ENCODE measurements around the gene PRKCA.
A peak's percentile ranks its signal among the peaks of the same experiment; 100 is the strongest.
"Not testable (repeated sequence)": the region's sequence is repeated elsewhere in the genome, so short reads cannot be mapped to it uniquely, and the experiment has no call there.

The PRKCA gene

GRCh38 chr17:66485309-66485947, 183.0 kb downstream of the PRKCA start (continued):
- TF ChIP-seq, protein P1, sequence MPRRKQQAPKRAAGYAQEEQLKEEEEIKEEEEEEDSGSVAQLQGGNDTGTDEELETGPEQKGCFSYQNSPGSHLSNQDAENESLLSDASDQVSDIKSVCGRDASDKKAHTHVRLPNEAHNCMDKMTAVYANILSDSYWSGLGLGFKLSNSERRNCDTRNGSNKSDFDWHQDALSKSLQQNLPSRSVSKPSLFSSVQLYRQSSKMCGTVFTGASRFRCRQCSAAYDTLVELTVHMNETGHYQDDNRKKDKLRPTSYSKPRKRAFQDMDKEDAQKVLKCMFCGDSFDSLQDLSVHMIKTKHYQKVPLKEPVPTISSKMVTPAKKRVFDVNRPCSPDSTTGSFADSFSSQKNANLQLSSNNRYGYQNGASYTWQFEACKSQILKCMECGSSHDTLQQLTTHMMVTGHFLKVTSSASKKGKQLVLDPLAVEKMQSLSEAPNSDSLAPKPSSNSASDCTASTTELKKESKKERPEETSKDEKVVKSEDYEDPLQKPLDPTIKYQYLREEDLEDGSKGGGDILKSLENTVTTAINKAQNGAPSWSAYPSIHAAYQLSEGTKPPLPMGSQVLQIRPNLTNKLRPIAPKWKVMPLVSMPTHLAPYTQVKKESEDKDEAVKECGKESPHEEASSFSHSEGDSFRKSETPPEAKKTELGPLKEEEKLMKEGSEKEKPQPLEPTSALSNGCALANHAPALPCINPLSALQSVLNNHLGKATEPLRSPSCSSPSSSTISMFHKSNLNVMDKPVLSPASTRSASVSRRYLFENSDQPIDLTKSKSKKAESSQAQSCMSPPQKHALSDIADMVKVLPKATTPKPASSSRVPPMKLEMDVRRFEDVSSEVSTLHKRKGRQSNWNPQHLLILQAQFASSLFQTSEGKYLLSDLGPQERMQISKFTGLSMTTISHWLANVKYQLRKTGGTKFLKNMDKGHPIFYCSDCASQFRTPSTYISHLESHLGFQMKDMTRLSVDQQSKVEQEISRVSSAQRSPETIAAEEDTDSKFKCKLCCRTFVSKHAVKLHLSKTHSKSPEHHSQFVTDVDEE (CRISPR knock-in tag; IDR thresholded peaks at IDR 0.05) = no peak
- TF ChIP-seq ESRRG (CRISPR knock-in tag; IDR thresholded peaks at IDR 0.05) = no peak

- ATAC-seq = no peak
- no peak for TF ChIP-seq PPARA (CRISPR knock-in tag; IDR thresholded peaks at IDR 0.05; ENCODE audit: borderline replicate concordance)
- TF ChIP-seq CSRNP3 (CRISPR knock-in tag; IDR thresholded peaks at IDR 0.05) = no peak
- TF ChIP-seq TOX (CRISPR knock-in tag; IDR thresholded peaks at IDR 0.05; ENCODE audit: borderline replicate concordance) = no peak
- no peak for TF ChIP-seq CREB5 (CRISPR knock-in tag; IDR thresholded peaks at IDR 0.05; ENCODE audit: low read depth)
- peak; percentile 76; the same call in 1 of the 2 replicates for TF ChIP-seq ZNF70 (CRISPR knock-in tag; IDR thresholded peaks at IDR 0.05)
- no peak for TF ChIP-seq GLIS3 (CRISPR knock-in tag; IDR thresholded peaks at IDR 0.05)
- TF ChIP-seq, protein P1 (CRISPR knock-in tag; IDR thresholded peaks at IDR 0.05) = no peak
These were observed 184.7 kb downstream of the PRKCA start for GRCh38 chr17:66487121-66487520.

DNA sequence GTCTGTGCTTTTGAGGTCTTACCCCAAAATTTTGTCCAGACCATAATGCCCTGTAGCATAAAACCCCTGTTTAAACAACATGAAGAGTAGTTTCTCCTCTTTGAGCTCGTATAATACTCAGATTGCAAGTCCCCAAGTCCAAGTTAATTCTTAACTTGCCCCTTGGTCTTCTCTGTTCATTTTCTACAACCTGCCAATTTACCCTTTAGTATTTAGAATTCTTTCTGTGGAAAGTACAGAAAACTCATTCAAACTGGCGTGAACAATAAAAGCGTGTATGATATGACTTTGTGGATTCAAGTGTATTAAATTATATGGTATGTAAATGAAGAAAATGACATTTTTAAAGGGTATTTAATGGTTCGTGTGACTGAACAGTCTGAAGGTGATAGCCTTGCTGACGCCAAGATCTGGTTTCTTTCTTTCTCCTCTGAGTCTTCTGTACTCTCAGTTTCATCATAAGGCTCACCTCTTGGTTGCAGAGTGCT, 185.6 kb downstream of the PRKCA start:
- no peak for ATAC-seq
- TF ChIP-seq ZC3H10 (CRISPR knock-in tag; IDR thresholded peaks at IDR 0.05) (no peak), OSR1 (CRISPR knock-in tag; IDR thresholded peaks at IDR 0.05) (no peak), ESRRG (CRISPR knock-in tag; IDR thresholded peaks at IDR 0.05) (no peak), ARNTL (CRISPR knock-in tag; IDR thresholded peaks at IDR 0.05; ENCODE audit: borderline replicate concordance, low read depth) (no peak), CSRNP3 (CRISPR knock-in tag; IDR thresholded peaks at IDR 0.05) (no peak), GLIS3 (CRISPR knock-in tag; IDR thresholded peaks at IDR 0.05) (no peak), ZNF8 (CRISPR knock-in tag; IDR thresholded peaks at IDR 0.05) (no peak), ZFP30 (CRISPR knock-in tag; IDR thresholded peaks at IDR 0.05) (no peak), CREB5 (CRISPR knock-in tag; IDR thresholded peaks at IDR 0.05; ENCODE audit: low read depth) (no peak), CSDC2 (CRISPR knock-in tag; IDR thresholded peaks at IDR 0.05) (no peak), TOX (CRISPR knock-in tag; IDR thresholded peaks at IDR 0.05; ENCODE audit: borderline replicate concordance) (no peak)

DNA sequence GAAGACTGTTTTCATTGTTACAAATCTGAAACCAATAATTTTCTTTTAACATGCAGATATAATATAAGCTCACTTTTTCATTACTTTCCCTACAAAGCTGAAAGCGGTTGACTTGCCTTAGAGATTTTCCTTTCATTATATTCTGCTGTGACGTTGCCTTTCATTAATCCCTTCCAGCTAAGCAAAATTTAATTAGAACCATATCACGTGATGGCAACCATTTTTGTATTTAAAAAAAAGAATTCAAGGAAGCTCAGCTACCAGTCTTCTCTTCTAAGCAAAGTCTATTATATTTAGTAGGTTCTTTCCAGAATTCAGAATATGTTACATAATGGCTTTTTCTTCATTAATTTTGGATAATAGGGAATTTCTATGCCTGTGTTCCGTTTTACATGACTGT, 186.5 kb downstream of the PRKCA start:
- no peak for ATAC-seq
- no peak for TF ChIP-seq OSR1 (CRISPR knock-in tag; IDR thresholded peaks at IDR 0.05)

GRCh38 chr17:66489576-66489975, 187.2 kb downstream of the PRKCA start:
- not testable (repeated sequence) for ATAC-seq
